Fibroblast of gingiva (primary cell): Measurements from ENCODE around the gene HSFX3.
"Not testable (repeated sequence)": the region's sequence is repeated elsewhere in the genome, so short reads cannot be mapped to it uniquely, and the experiment has no call there.

ENCODE experiments used
- DNase-seq: peaks from one replicate; pipeline ENCODE4 v3.0.0-alpha.2; 2011; ENCODE audit warnings: low read depth

HSFX3 gene

DNA sequence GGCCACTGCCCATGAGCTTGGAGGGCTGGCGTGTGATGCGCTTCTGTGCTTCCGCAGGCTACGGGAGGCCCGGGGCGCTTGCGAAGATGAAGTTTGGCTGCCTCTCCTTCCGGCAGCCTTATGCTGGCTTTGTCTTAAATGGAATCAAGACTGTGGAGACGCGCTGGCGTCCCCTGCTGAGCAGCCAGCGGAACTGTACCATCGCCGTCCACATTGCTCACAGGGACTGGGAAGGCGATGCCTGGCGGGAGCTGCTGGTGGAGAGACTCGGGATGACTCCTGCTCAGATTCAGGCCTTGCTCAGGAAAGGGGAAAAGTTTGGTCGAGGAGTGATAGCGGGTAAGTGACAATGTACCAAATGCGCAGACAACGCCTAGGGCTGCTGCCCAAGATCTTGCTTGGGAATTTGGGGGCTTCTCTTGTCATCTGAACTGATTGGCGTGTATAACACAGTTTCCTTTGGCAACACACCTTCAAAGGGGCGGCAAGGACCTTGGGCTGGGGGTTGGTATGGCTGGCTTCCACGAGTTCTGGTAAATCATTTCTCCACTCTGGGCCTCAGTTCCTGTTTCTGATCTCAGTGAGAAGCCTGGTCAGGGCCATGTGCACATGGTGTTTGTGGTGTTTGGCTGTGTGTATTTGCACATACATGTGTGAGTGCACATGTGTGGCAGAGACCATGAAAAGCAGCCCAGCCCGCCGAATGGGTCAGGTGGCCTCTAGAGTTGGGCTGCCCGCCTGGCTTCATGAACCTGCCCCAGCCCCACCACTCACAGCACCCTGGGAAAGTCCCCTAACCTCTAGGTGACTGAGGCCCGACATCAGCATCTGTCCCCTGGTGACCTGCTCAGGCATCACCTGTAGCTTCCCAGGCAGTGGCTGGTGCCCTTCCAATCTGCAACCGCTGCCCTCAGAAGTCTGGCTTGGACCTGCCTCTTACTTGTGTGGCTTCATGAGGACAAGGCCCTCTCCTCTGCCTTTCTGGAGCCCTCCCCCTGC is 3.9 kb downstream of the HSFX3 start:
- not testable (repeated sequence) for DNase-seq

DNA sequence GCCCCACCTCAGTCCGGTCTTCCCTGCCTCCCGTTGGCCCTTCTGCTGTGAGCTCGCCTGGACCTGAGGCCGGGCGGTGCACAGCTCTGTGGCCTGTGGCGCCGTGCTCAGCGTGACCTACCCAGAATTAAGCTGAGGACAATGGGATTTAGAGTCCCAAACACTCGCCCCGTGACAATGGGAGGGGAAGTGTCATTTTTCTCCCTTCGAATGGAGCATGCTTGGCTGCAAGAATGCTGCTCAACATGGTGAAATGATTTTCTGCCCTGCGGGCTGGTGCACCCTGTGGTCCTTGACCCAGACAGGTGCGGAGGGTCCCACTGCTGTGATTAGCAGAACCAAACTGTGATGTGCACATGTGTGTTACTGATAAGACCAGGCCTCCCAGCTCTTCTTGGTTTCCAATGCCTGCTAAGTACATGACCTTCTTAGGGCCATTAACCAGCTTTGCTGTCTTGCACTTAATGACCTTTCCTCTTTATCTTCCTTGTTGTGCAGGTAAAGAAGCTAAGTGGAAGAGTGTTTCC is 8.1 kb downstream of the HSFX3 start:
- peak; percentile 4 for DNase-seq

DNA sequence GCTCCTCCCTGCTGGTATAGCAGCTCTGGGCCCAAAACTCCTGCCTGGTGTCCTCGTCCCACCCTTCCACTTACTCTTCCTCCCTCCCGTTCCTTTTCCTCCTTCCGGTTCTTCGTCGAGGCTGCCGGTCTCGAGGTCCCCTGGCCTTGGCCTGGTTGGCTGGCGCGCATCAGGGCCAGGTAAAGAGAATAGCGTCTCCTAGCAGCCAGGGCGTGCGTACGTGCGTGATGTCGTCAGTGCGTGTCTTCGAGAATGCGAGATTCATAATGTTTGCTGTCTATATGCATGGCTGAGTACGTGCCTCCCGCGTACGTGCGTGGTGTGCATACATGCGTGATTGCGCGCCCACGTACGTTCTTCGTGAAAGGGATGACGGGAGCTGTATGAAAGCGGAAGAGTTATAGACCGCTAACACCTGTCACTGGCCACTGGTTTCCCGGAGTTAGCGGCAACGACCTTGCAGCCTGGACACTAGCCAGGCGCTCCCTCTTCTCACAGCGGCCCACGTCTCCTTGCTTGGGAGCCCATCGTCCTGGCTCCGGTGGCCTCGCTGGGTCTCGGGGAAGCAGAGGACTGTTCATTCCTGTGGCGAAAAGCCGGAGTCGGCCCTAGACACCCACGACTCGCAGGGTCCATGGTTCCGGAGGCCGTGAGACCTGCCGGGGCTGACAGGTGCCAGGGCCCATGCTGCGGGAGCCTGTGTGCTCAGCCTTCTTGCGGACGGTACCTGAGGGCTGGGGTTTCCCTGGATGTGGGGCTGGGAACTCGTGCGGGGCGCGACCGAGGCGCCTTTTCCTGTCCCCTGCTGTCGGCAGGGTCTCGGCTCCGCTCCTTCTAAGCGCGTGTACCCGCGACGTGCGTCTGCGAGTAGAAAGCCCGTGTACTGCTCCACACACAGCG is 8.9 kb downstream of the HSFX3 start, which contains the start of gene EOLA1:
Gene EOLA1, plus strand, starts transcription at position 392 of the 900 bp plus-strand sequence. CDS start 4,619 bp downstream, outside the sequence.
- DNase-seq: peak; percentile 98

DNA sequence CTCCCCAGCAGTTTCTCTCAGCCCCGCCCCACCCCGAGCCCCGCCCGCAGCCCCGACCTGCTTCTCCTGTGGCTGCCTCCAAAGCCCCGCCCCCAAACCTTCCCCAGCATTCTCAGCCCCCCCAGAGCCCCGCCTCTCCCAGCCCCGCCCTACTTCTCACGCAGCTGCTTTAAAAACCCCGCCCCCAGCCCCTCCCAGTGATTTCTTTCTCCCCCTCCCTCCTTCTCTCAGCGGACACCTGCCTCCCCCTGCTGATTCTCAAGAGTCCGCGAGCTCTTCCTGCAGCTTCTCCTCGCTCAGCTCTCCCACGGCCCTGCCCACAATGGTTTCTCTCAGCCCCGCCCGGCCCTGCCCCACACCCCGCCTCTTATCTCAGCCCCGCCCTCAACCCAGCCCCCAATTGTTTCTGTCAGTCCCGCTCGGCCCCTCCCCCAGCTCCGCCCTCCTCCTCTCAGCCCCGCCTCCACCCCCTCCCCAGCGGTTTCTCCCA is 9.5 kb downstream of the HSFX3 start:
- DNase-seq: peak; percentile 87

DNA sequence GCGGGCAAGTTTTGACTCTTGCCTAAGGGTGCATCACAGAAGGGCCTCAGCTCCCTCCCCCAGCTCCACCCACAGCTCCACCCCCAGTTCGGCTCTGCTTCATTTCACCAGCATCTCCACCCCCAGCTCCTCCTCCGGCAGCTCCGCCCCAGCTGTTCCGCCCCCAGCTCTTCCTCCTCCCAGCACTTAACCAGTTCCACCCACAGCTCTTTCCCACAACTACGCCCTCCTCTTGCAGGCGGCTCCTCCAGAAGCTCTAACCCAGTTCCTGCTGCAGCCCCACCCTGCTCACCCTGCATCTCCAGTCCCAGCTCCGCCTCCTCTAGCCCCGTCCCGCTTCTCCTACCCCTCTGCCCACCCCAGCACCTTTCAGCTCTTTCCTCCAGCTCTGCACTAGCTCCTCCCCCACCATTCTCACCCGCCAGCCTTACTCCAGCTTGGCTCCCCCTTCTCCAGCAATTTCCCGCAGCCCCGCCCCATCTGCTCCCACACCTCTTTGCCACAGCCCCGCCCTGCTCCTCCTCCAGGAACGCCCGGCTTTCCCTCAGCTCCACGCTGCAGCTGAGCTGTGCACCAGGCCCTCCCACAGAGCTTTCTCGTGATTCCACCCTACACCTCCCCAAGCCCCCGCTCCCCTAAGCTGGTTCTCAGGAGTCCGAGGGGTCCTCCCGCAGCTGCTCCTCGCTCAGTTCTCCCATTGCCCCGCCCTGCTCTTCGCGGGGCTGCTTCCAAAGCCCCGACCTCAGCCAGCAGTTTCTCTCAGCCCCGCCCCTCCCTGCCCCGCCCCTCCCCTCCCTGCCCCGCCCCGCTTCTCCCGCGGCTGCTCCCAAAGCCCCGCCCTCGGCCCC is 10.2 kb downstream of the HSFX3 start:
- DNase-seq: peak; percentile 95

DNA sequence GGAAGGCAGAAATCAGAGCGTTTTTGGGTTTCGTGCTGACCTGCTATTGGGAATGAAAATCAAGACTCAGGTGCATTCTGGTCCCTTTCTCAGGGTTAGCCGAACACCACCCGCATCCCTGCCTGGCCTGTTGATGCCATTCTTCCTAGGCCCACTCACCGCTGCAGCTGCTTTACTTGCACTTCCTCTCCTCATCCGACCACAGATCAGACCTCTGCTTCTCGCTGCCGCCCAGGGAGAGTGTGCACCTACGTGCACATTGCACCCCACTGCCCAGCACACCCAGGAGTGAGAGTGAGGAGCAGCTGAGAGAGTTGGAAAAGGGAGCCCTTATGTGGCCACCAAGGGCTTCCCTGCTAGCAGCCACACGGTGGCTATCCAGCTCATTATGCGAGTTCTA is 12.2 kb downstream of the HSFX3 start:
- not testable (repeated sequence) for DNase-seq

DNA sequence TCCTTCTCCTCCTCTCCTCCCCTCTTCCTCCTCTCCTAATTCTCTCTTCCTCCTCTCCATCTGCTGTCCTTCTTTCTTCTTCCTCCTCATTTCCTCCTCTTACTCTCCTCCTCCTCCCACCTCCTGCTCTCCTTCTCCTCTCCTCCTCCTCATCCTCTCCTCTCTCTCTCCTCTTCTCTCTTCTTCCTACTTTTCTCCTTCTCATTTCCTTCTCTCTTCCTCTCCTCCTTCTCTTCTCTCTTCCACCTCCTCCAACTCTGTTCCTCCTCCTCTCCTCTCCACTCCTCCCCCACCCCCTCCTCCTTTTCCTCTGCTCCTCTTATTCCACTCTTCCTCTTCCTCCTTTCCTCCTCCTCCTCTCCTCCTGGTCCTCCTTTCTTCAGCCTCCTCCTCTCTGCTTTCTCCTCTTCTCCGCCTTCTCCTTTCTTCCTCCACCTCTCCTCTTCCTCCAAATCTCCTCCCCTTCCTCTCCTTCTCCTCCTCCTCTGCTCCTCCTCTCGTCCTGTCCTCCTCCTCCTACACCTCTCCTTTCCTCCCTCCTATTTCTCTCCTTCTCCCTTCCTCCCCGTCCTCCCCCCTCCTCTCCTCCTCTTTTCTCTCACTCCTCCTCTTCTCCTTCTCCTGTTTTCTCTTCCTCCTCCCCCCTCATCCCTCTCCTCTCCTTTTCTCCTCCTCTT is 14.7 kb downstream of the HSFX3 start:
- not testable (repeated sequence) for DNase-seq

DNA sequence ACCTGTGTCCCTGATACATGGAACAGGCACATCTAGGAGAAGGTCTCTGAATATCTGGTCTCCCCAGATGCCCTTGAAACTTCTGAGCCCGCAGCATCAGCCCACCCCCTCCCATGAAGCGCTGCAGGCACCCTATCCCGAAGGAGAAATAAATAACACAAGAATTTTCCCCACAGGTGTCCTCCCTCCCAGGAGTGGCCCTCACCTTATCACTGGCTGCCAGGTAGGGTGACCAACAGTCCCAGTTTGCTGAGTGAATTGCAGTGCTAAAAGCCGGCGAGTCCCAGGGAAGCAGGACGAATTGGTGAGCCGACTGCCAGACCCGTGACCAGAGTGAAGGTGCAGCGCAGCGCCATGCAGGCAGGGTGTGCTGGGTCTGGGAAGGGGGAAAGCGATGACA is 15.7 kb downstream of the HSFX3 start:
- not testable (repeated sequence) for DNase-seq

DNA sequence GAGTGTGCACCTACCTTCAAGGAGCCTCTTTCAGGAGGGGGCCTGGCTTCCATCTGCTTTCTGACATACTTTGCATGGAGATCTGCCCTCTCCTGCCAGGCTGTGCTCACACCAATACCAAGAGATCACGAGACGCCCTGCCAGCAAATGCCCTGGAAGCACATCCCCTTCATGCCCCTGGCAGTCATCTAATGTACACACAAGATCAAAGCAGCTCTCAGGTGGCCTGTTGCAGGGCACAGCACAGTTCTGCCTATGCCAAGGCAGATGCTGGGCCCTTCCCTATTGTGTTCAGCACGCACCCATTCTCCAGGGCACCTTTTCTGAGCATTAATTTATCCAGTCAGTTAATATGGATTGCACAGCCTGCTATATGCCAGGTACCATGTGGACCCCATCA is 16.9 kb downstream of the HSFX3 start:
- not testable (repeated sequence) for DNase-seq

DNA sequence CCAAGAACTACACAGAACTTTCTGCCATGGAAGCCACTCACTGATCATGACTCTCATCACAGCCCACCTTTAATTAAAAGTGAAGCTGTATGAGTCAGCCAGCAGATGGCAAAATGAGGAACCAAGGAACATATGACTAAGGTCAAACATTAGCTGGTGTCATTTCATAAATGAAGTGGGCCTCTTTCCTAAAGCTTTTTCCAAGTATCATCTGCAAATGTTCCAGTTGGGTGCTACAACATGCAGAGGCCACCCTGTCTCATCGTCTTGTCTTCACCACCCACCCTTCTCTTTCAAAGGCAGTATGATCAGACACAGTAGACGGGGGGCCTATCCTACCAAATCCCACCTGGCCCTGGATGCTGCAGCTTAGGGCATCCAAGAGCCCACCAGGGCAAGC is 18.1 kb downstream of the HSFX3 start:
- no peak for DNase-seq

DNA sequence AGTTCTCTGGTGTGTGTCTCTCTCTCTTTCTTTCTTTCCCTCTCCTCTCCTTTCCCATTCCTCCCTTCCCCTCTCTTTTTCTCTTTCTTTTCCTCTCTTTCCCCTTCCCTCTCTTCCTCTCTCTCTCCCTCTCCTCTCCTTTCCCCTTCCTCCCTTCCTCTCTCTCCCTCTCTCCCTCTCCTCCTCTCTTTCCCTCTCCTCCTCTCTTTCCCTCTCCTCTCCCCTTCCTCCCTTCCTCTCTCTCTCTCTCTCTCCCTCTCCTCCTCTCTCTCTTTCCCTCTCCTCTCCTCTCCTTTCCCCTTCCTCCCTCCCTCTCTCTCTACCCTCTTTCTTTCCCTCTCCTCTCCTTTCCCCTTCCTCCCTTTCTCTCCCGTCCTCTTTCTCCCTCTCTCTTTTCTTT is 21.3 kb downstream of the HSFX3 start:
- DNase-seq: no peak

DNA sequence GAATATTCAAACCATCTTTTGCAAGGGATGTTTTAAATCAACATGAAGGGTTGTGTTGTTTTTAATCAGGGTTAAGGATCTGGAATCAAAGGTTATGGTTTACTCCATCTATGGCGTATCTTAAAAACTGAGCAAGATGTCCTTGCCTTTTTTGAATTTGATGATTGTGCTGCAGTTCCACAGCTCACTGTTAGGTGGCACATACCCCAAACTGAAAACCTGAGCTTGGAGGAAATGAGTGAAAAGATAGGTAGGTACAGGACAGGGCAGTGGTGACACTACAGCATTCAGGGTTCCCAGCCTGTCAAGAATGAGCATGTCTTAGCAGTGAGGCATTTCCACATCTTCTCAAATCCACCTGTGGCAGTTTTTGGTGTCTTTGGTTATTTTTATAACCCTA is 22.0 kb downstream of the HSFX3 start:
- DNase-seq: peak; percentile 10

DNA sequence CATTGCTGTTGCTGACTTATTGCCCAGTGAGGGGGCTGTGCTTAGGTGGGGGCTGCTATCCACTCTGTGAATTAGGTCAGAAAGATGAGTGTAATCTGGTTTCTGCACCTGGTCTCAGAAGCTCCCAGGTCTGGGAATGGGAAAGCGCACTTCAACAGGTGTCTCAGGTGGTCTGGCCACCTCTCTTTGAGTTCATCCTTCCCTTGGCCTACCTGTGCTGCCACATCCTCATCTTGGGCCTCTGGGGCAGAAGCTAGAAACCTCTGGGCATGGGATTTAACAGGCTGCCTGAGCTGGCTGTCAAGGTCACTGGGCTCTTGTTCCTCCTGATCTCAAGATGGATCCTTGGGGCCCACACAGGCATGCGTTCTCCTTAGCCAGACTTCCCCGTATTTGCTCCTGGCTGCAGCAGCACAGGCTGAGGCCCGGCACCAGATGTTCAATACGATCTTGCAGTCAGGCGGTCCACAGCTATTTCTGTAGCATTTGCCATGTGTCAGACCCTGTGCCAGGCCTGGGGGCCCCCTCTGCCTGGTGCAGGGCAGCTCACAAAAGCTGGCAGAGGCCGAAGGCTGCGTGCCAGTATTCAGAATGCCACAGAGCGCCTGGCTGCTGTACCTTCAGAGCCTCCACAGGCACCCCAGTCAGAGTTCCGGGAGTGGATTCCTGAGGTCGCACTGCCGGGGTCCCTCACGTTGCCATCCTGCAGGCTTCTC is 23.2 kb downstream of the HSFX3 start:
- not testable (repeated sequence) for DNase-seq

DNA sequence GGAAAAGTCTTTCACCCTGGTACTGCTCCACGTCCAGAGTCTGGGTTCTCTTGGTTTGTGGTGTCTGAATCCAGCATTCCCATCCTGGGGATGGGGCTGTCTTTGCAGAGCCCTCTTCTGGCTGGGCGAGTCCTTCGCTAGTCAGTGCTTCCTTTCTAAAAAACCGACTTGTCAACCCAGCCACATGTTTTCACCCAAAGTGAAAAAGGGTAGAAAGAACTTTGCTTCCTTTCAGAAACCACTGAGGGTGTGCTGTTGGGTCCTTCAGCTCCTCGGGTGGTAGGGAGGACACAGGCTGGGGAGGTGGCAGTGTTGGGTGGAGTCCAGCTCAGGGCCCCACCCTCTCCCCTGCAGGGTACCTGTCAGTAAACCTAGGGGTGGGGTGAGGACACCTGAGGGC is 23.8 kb downstream of the HSFX3 start:
- not testable (repeated sequence) for DNase-seq

DNA sequence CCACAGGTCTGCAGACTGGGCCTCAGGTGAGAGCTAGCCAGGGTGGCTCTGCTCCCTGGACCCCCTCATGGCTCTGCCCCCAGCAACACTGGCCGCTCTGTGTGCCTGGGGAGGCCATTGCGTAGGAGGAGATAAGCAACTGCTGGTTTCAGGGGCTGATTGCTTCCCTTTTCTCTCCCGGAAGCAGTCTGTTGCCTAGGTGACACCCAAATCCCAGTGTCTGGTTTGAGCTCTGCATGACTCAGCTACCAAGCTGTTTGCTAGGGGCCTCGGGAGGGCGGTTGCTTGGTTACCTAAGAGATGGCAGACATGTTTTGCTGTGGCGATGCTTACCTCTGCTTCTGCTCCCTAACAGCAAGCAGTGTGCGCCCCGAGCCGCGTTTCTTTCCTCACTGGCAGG is 24.3 kb downstream of the HSFX3 start:
- peak; percentile 42 for DNase-seq

DNA sequence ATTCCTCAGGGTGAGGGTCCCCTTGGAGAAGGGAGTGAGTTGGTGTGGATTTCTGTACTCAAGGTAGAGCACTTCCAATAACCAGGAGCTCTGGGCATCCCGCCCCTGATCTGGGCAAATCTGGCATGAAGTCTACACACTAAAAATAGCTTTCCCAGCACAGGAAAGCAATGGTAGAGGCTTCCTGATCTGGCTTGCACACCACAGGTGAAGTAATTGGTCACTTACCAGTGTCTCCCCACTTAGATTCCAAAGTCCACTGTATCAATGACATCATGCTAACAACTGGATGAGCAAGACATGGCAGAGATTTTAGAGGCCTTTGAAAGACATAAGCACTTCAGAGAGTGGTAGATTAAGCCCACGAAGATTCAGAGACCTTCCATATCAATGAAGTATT is 26.8 kb downstream of the HSFX3 start:
- no peak for DNase-seq

DNA sequence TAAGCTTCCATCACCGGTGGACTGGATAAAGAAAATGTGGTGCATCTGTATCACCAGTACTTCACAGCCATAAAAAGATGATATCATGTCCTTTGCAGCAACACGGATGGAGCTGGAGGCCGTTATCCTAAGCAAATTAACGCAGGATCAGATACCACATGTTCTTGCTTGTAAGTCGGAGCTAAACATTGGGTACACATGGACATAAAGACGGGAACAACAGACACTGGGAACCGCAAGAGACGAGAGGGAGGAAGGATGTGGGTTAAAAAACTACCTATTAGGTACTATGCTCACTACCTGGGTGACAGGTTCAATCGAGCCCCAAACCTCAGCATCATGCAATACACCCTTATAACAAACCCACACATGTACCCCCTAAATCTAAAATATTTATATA is 28.3 kb downstream of the HSFX3 start:
- no peak for DNase-seq

DNA sequence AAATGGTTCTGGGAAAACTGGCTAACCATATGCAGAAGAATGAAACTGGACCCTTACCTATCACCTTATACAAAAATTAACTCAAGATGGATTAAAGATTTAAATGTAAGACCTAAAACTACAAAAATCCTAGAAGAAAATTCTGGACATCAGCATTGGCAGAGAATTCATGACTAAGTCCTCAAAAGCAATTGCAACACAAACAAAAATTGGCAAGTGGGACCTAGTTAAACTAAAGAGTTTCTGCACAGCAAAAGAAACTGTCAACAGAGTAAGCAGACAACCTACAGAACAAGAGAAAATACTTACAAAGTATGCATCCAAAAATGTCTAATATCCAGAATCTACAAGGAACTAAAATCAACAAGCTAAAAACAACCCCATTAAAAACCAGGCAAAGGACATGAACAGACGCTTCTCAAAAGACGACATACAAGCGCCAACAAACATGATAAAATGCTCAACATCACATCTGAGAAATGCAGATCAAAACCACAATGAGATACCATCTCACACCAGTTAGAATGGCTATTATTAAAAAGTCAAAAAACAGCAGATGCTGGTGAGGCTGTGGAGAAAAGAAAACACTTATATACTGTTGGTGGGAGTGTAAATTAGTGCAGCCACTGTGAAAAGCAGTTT is 29.0 kb downstream of the HSFX3 start:
- DNase-seq: peak; percentile 5

DNA sequence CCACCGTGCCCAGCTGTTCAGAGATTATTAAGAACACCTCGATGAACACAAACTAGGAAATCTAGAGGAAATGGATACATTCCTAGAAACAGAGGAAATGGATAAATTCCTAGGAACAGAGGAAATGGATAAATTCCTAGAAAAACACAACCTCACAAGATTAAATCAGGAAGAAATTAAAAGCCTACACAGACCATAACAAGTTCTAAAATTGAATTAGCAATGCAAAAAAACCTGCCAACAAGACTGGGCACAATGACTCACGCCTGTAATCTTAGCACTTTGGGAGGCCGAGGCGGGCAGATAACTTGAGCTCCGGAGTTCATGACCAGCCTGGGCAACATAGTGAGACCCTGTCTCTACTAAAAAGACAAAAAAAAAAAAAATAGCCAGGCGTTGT is 31.5 kb downstream of the HSFX3 start:
- no peak for DNase-seq
